ENCODE results near the gene COQ3.

- TF ChIP-seq CTCF (IDR thresholded peaks at IDR 0.05) (no peak), POLR2A (IDR thresholded peaks at IDR 0.05) (no peak), POLR2AphosphoS5 (IDR thresholded peaks at IDR 0.05) (no peak)
These were observed 13.1 kb upstream of the COQ3 start for GRCh38 chr6:99407076-99407475.
